ENCODE data around the gene SRP14. TPM values are rescaled to one million over a fixed set of nuclear protein-coding genes. Genes with fewer than 3 reads are reported as not detected.

The SRP14 gene
- 412 TPM for polyA plus RNA-seq (2013, experiment 1 of 2)
- polyA plus RNA-seq (2013, experiment 2 of 2), result 434 TPM

GRCh38 chr15:40038638-40039543 is at the start of gene SRP14:
TSS of gene SRP14 (minus strand) at chr15:40039181. CDS start at chr15:40039116, 65 bp downstream.
- no peaks in the 10 kb centered on the region for H3K9me3 ChIP-seq (ENCODE audit: insufficient read depth, low read depth, low read length)
- H3K27me3 ChIP-seq (ENCODE audit: insufficient read depth, low read length), result no peaks in the 10 kb centered on the region
- peaks cover 4% of the 10 kb centered on the region; the same call in 1 of the 2 replicates for H3K4me1 ChIP-seq (ENCODE audit: insufficient read depth, low read length)
- WGBS, result under 1% methylated on average over 59 of the region's 59 CpGs
- peaks cover 42% of the 10 kb centered on the region for H3K36me3 ChIP-seq (ENCODE audit: insufficient read depth, low read length)
- peak within 1 kb of the TSS; percentile 87 for H3K9ac ChIP-seq (ENCODE audit: low read depth, low read length)
- peak within 1 kb of the TSS; percentile 79 for H3K4me3 ChIP-seq (ENCODE audit: low read length)
- peak within 1 kb of the TSS; percentile 70; the same call in 1 of the 2 replicates for H3K27ac ChIP-seq (ENCODE audit: low read depth, low read length)

- H3K36me3 ChIP-seq (ENCODE audit: insufficient read depth, low read length), result 0 out of 2 replicates have a peak, but pooled peaks cover 6% of the 10 kb centered on the region
- H3K9me3 ChIP-seq (ENCODE audit: insufficient read depth, low read depth, low read length), result no peaks in the 10 kb centered on the region
- 54% methylated on average over 9 of the region's 9 CpGs for WGBS
- H3K27me3 ChIP-seq (ENCODE audit: insufficient read depth, low read length), result no peaks in the 10 kb centered on the region
- peak overlapping the region; percentile 11; the same call in 1 of the 2 replicates for H3K9ac ChIP-seq (ENCODE audit: low read depth, low read length)
- H3K27ac ChIP-seq (ENCODE audit: low read depth, low read length), result peak overlapping the region; percentile 70
- no peak overlapping the region for H3K4me3 ChIP-seq (ENCODE audit: low read length)
- peaks cover 69% of the 10 kb centered on the region for H3K4me1 ChIP-seq (ENCODE audit: insufficient read depth, low read length)
These were observed 49.3 kb upstream of the SRP14 start for GRCh38 chr15:40087991-40088928.

GRCh38 chr15:40087068-40087810 is 48.3 kb upstream of the SRP14 start:
- Histone ChIP-seq H3K36me3 (ENCODE audit: insufficient read depth, low read length) (0 out of 2 replicates have a peak, but pooled peaks cover 6% of the 10 kb centered on the region), H3K27ac (ENCODE audit: low read depth, low read length) (no peak overlapping the region), H3K9me3 (ENCODE audit: insufficient read depth, low read depth, low read length) (no peaks in the 10 kb centered on the region), H3K9ac (ENCODE audit: low read depth, low read length) (no peak overlapping the region), H3K27me3 (ENCODE audit: insufficient read depth, low read length) (peaks cover 7% of the 10 kb centered on the region), H3K4me1 (ENCODE audit: insufficient read depth, low read length) (peaks cover 66% of the 10 kb centered on the region), H3K4me3 (ENCODE audit: low read length) (no peak overlapping the region)
- WGBS, result 35% methylated on average over 14 of the region's 14 CpGs

- H3K9ac ChIP-seq (ENCODE audit: low read depth, low read length), result no peak overlapping the region
- peaks cover 17% of the 10 kb centered on the region for H3K27me3 ChIP-seq (ENCODE audit: insufficient read depth, low read length)
- no peak overlapping the region for H3K27ac ChIP-seq (ENCODE audit: low read depth, low read length)
- H3K9me3 ChIP-seq (ENCODE audit: insufficient read depth, low read depth, low read length), result no peaks in the 10 kb centered on the region
- peaks cover 64% of the 10 kb centered on the region for H3K4me1 ChIP-seq (ENCODE audit: insufficient read depth, low read length)
- no peaks in the 10 kb centered on the region for H3K36me3 ChIP-seq (ENCODE audit: insufficient read depth, low read length)
- H3K4me3 ChIP-seq (ENCODE audit: low read length), result no peak overlapping the region
- WGBS, result 65% methylated on average over 10 of the region's 10 CpGs
These were observed 46.3 kb upstream of the SRP14 start for GRCh38 chr15:40085266-40085665.

GRCh38 chr15:40084650-40085049 is 45.7 kb upstream of the SRP14 start:
- Histone ChIP-seq H3K27ac (ENCODE audit: low read depth, low read length) (no peak overlapping the region), H3K36me3 (ENCODE audit: insufficient read depth, low read length) (no peaks in the 10 kb centered on the region), H3K27me3 (ENCODE audit: insufficient read depth, low read length) (peaks cover 19% of the 10 kb centered on the region), H3K9me3 (ENCODE audit: insufficient read depth, low read depth, low read length) (no peaks in the 10 kb centered on the region), H3K9ac (ENCODE audit: low read depth, low read length) (no peak overlapping the region), H3K4me3 (ENCODE audit: low read length) (no peak overlapping the region), H3K4me1 (ENCODE audit: insufficient read depth, low read length) (peaks cover 58% of the 10 kb centered on the region)
- WGBS, result 92% methylated on average over 9 of the region's 9 CpGs

- peaks cover 37% of the 10 kb centered on the region for H3K4me1 ChIP-seq (ENCODE audit: insufficient read depth, low read length)
- H3K36me3 ChIP-seq (ENCODE audit: insufficient read depth, low read length), result no peaks in the 10 kb centered on the region
- H3K27ac ChIP-seq (ENCODE audit: low read depth, low read length), result peak overlapping the region; percentile 24; the same call in 1 of the 2 replicates
- peak overlapping the region; percentile 43 for H3K9ac ChIP-seq (ENCODE audit: low read depth, low read length)
- H3K9me3 ChIP-seq (ENCODE audit: insufficient read depth, low read depth, low read length), result no peaks in the 10 kb centered on the region
- WGBS, result 85% methylated on average over 12 of the region's 12 CpGs
- peak overlapping the region; percentile 35; the same call in 1 of the 2 replicates for H3K4me3 ChIP-seq (ENCODE audit: low read length)
- H3K27me3 ChIP-seq (ENCODE audit: insufficient read depth, low read length), result peaks cover 19% of the 10 kb centered on the region
These were observed 43.4 kb upstream of the SRP14 start for GRCh38 chr15:40082195-40082883.

GRCh38 chr15:40081691-40082194 is 42.8 kb upstream of the SRP14 start:
- Histone ChIP-seq H3K4me3 (ENCODE audit: low read length) (peak overlapping the region; percentile 35), H3K36me3 (ENCODE audit: insufficient read depth, low read length) (no peaks in the 10 kb centered on the region), H3K9ac (ENCODE audit: low read depth, low read length) (peak overlapping the region; percentile 43), H3K9me3 (ENCODE audit: insufficient read depth, low read depth, low read length) (no peaks in the 10 kb centered on the region), H3K27ac (ENCODE audit: low read depth, low read length) (peak overlapping the region; percentile 24; the same call in 1 of the 2 replicates), H3K27me3 (ENCODE audit: insufficient read depth, low read length) (peaks cover 19% of the 10 kb centered on the region), H3K4me1 (ENCODE audit: insufficient read depth, low read length) (peaks cover 31% of the 10 kb centered on the region)
- 15% methylated on average over 12 of the region's 12 CpGs for WGBS

- Histone ChIP-seq H3K9me3 (ENCODE audit: insufficient read depth, low read depth, low read length) (no peaks in the 10 kb centered on the region), H3K36me3 (ENCODE audit: insufficient read depth, low read length) (no peaks in the 10 kb centered on the region), H3K27ac (ENCODE audit: low read depth, low read length) (no peak overlapping the region), H3K9ac (ENCODE audit: low read depth, low read length) (no peak overlapping the region), H3K4me3 (ENCODE audit: low read length) (no peak overlapping the region), H3K4me1 (ENCODE audit: insufficient read depth, low read length) (peaks cover 29% of the 10 kb centered on the region), H3K27me3 (ENCODE audit: insufficient read depth, low read length) (peaks cover 19% of the 10 kb centered on the region)
- 79% methylated on average over 4 of the region's 5 CpGs for WGBS
These were observed 41.9 kb upstream of the SRP14 start for GRCh38 chr15:40080847-40081246.

- Histone ChIP-seq H3K9ac (ENCODE audit: low read depth, low read length) (no peak overlapping the region), H3K9me3 (ENCODE audit: insufficient read depth, low read depth, low read length) (no peaks in the 10 kb centered on the region), H3K4me1 (ENCODE audit: insufficient read depth, low read length) (peaks cover 30% of the 10 kb centered on the region), H3K27ac (ENCODE audit: low read depth, low read length) (no peak overlapping the region), H3K4me3 (ENCODE audit: low read length) (no peak overlapping the region), H3K36me3 (ENCODE audit: insufficient read depth, low read length) (no peaks in the 10 kb centered on the region), H3K27me3 (ENCODE audit: insufficient read depth, low read length) (peaks cover 19% of the 10 kb centered on the region)
- 79% methylated on average over 1 of the region's 1 CpG for WGBS
These were observed 41.1 kb upstream of the SRP14 start for GRCh38 chr15:40080104-40080503.

- H3K9me3 ChIP-seq (ENCODE audit: insufficient read depth, low read depth, low read length), result no peaks in the 10 kb centered on the region
- no peak overlapping the region for H3K4me3 ChIP-seq (ENCODE audit: low read length)
- H3K9ac ChIP-seq (ENCODE audit: low read depth, low read length), result no peak overlapping the region
- H3K4me1 ChIP-seq (ENCODE audit: insufficient read depth, low read length), result peaks cover 29% of the 10 kb centered on the region
- WGBS, result 98% methylated on average over 6 of the region's 6 CpGs
- H3K27me3 ChIP-seq (ENCODE audit: insufficient read depth, low read length), result peaks cover 19% of the 10 kb centered on the region
- no peaks in the 10 kb centered on the region for H3K36me3 ChIP-seq (ENCODE audit: insufficient read depth, low read length)
- H3K27ac ChIP-seq (ENCODE audit: low read depth, low read length), result no peak overlapping the region
These were observed 40.5 kb upstream of the SRP14 start for GRCh38 chr15:40079456-40079855.

Measured in HUES64 (cell line).